WTC11 (cell line): ENCODE data around the gene ADORA2B. TPM values are rescaled to one million over a fixed set of nuclear protein-coding genes. Genes with fewer than 3 reads are reported as not detected.

Source experiments
- ATAC-seq: fragments of 200-7000 bp; cut with Tn5 transposase; 2 replicates; pipeline ENCODE4 v1.10.0; 2021; ENCODE audit warnings: mild to moderate bottlenecking, moderate library complexity
- CTCF ChIA-PET: fragments of 300-600 bp; sonication (Branson Sonifier 250); formaldehyde crosslinking; loops from one replicate; lab custom pipeline; 2021; ENCODE audit warnings: antibody characterized with exemption; lab: Charles Lee
- POLR2A ChIA-PET: fragments of 350-600 bp; sonication (Branson Sonifier 250); formaldehyde crosslinking; loops from one replicate; lab custom pipeline; 2021; ENCODE audit warnings: antibody characterized with exemption; lab: Charles Lee
- DNase-seq: peaks from one replicate; pipeline ENCODE4 v3.0.0; 2021; ENCODE audit warnings: low spot score
- H3K27ac Mint-ChIP-seq: 2 replicates; pipeline ENCODE4 v1.8.0; 2021; ENCODE audit warnings: mixed read lengths
- H3K27me3 Mint-ChIP-seq: 2 replicates; pipeline ENCODE4 v1.8.0; 2021; ENCODE audit warnings: low read depth, mild to moderate bottlenecking, moderate library complexity, mixed read lengths
- H3K36me3 Mint-ChIP-seq: 2 replicates; pipeline ENCODE4 v1.8.0; 2021; ENCODE audit warnings: mixed read lengths
- H3K4me1 Mint-ChIP-seq: 2 replicates; pipeline ENCODE4 v1.8.0; 2022; ENCODE audit warnings: mixed read lengths
- H3K4me3 Mint-ChIP-seq: 2 replicates; pipeline ENCODE4 v1.8.0; 2021; ENCODE audit warnings: mild to moderate bottlenecking, moderate library complexity, mixed read lengths
- H3K9me3 Mint-ChIP-seq: 2 replicates; pipeline ENCODE4 v1.8.0; 2021; ENCODE audit warnings: mixed read lengths
- ARID4B ChIP-seq: sonication (generic); formaldehyde crosslinking; IDR thresholded peaks from 2 replicates; pipeline ENCODE4 v1.8.0; 2023; ENCODE audit warnings: missing genetic modification reagents, mild to moderate bottlenecking, borderline replicate concordance
- CREB1 ChIP-seq: sonication (generic); formaldehyde crosslinking; IDR thresholded peaks from 2 replicates; pipeline ENCODE4 v1.8.0; 2023; ENCODE audit warnings: mild to moderate bottlenecking, missing genetic modification reagents
- CREM ChIP-seq: sonication (generic); formaldehyde crosslinking; IDR thresholded peaks from 2 replicates; pipeline ENCODE4 v1.8.1; 2022; ENCODE audit warnings: mild to moderate bottlenecking, missing genetic modification reagents, moderate library complexity
- CTCF ChIP-seq: fragments of 200-600 bp; IDR thresholded peaks from 2 replicates; pipeline ENCODE4 v1.8.0; 2022; ENCODE audit warnings: antibody characterized with exemption
- EMX1 ChIP-seq: fragments of 250-450 bp; sonication (Bioruptor Pico); IDR thresholded peaks from 2 replicates; pipeline ENCODE4 v1.8.0; 2021; ENCODE audit warnings: mild to moderate bottlenecking
- ETV6 ChIP-seq: sonication (generic); formaldehyde crosslinking; IDR thresholded peaks from 2 replicates; pipeline ENCODE4 v1.8.1; 2022; ENCODE audit warnings: mild to moderate bottlenecking, missing genetic modification reagents
- FOXK1 ChIP-seq: sonication (generic); formaldehyde crosslinking; IDR thresholded peaks from 2 replicates; pipeline ENCODE4 v1.8.0; 2022; ENCODE audit warnings: mild to moderate bottlenecking, moderate library complexity, missing genetic modification reagents
- IRF1 ChIP-seq: sonication (generic); formaldehyde crosslinking; IDR thresholded peaks from 2 replicates; pipeline ENCODE4 v1.8.0; 2023; ENCODE audit warnings: missing genetic modification reagents
- MAX ChIP-seq: sonication (generic); formaldehyde crosslinking; IDR thresholded peaks from 2 replicates; pipeline ENCODE4 v1.8.0; 2022; ENCODE audit warnings: mild to moderate bottlenecking, missing genetic modification reagents
- NFYB ChIP-seq: sonication (generic); formaldehyde crosslinking; conservative IDR thresholded peaks from 2 replicates; pipeline ENCODE4 v1.8.0; 2022; ENCODE audit warnings: low read depth, missing genetic modification reagents
- OVOL2 ChIP-seq: fragments of 250-450 bp; sonication (Bioruptor Pico); IDR thresholded peaks from 2 replicates; pipeline ENCODE4 v1.9.0; 2021; ENCODE audit warnings: mild to moderate bottlenecking, borderline replicate concordance
- STAT6 ChIP-seq: sonication (generic); formaldehyde crosslinking; conservative IDR thresholded peaks from 2 replicates; pipeline ENCODE4 v1.8.1; 2023; ENCODE audit warnings: mild to moderate bottlenecking, low read depth, missing genetic modification reagents, moderate library complexity
- TP53 ChIP-seq: sonication (generic); formaldehyde crosslinking; IDR thresholded peaks from 2 replicates; pipeline ENCODE4 v1.8.1; 2023; ENCODE audit warnings: mild to moderate bottlenecking, missing genetic modification reagents
- USF1 ChIP-seq: sonication (generic); formaldehyde crosslinking; IDR thresholded peaks from 2 replicates; pipeline ENCODE4 v1.8.0; 2022; ENCODE audit warnings: mild to moderate bottlenecking, missing genetic modification reagents
- ZBTB21 ChIP-seq: sonication (generic); formaldehyde crosslinking; IDR thresholded peaks from 2 replicates; pipeline ENCODE4 v1.8.1; 2023; ENCODE audit warnings: mild to moderate bottlenecking, missing genetic modification reagents, borderline replicate concordance
- ZNF121 ChIP-seq: sonication (generic); formaldehyde crosslinking; IDR thresholded peaks from 2 replicates; pipeline ENCODE4 v1.8.0; 2023; ENCODE audit warnings: missing genetic modification reagents
- ZNF232 ChIP-seq: sonication (generic); formaldehyde crosslinking; IDR thresholded peaks from 2 replicates; pipeline ENCODE4 v1.8.0; 2022; ENCODE audit warnings: mild to moderate bottlenecking, missing genetic modification reagents
- ZNF317 ChIP-seq: sonication (generic); formaldehyde crosslinking; IDR thresholded peaks from 2 replicates; pipeline ENCODE4 v1.8.1; 2023; ENCODE audit warnings: low read depth, mild to moderate bottlenecking, moderate library complexity, missing genetic modification reagents, borderline replicate concordance
- total RNA-seq: library from RNA; stranded (reverse); gene quantifications from 3 replicates; pipeline ENCODE4 v1.2.3, GENCODE V29; 2021

Gene ADORA2B
- total RNA-seq, 1 experiment from 2014 or later: 4.2 TPM

- Mint-ChIP-seq H3K27me3 (no peaks in the 10 kb centered on the region), H3K9me3 (no peaks in the 10 kb centered on the region), H3K27ac (peak overlapping the region; percentile 3; the same call in 1 of the 2 replicates), H3K36me3 (peaks cover 5% of the 10 kb centered on the region; the same call in 1 of the 2 replicates), H3K4me1 (peaks cover 64% of the 10 kb centered on the region), H3K4me3 (no peak overlapping the region)
- DNase-seq (no peak), ATAC-seq (no peak)
- TF ChIP-seq ARID4B (CRISPR knock-in tag): no peak
- TF ChIP-seq STAT6: no peak
- no peak for TF ChIP-seq TP53 (CRISPR knock-in tag)
- TF ChIP-seq USF1 (CRISPR knock-in tag): no peak
- no peak for TF ChIP-seq CTCF
- no peak for TF ChIP-seq IRF1 (CRISPR knock-in tag)
- no peak for TF ChIP-seq FOXK1 (CRISPR knock-in tag)
- TF ChIP-seq NFYB (CRISPR knock-in tag): no peak
- TF ChIP-seq ZNF232 (CRISPR knock-in tag): no peak
- TF ChIP-seq ZBTB21: no peak
- TF ChIP-seq CREB1 (CRISPR knock-in tag): no peak
- no peak for TF ChIP-seq CREM (CRISPR knock-in tag)
- ChIA-PET POLR2A (no interaction called here), CTCF (no interaction called here)
Measured at GRCh38 chr17:15969463-15969862, 24.5 kb downstream of the ADORA2B start.

- no peak for ATAC-seq
- ChIA-PET POLR2A (no interaction called here), CTCF (interaction anchor here (0.6 to 2.2 kb wide), 2 partner anchors 26 to 28 kb away, joined by 3 to 7 read pairs; partner anchors contain the start of gene ADORA2B)
- no peaks in the 10 kb centered on the region for H3K9me3 Mint-ChIP-seq
- H3K36me3 Mint-ChIP-seq: peaks cover 14% of the 10 kb centered on the region
- no peak overlapping the region for H3K4me3 Mint-ChIP-seq
- no peak for DNase-seq
- H3K4me1 Mint-ChIP-seq: peaks cover 56% of the 10 kb centered on the region
- TF ChIP-seq ETV6 (CRISPR knock-in tag) (no peak), EMX1 (no peak), OVOL2 (CRISPR knock-in tag) (no peak), ZNF121 (CRISPR knock-in tag) (no peak), MAX (CRISPR knock-in tag) (no peak), ZNF317 (CRISPR knock-in tag) (no peak)
- H3K27me3 Mint-ChIP-seq: no peaks in the 10 kb centered on the region
- H3K27ac Mint-ChIP-seq: no peak overlapping the region
Measured at GRCh38 chr17:15970500-15970899, 25.6 kb downstream of the ADORA2B start.
